H1 (cell line): ENCODE measurements around the gene UGT1A10. TPM values are rescaled to one million over a fixed set of nuclear protein-coding genes. Genes with fewer than 3 reads are reported as not detected.

Source experiments
- CTCF ChIA-PET: fragments of 300-600 bp; sonication (Branson Sonifier 250); formaldehyde crosslinking; loops from one replicate; lab custom pipeline; 2021; ENCODE audit not compliant: partially characterized antibody; lab: Charles Lee
- POLR2A ChIA-PET: fragments of 300-600 bp; sonication (Branson Sonifier 250); formaldehyde crosslinking; loops from one replicate; lab custom pipeline; 2021; ENCODE audit warnings: inconsistent platforms; ENCODE audit not compliant: partially characterized antibody; lab: Charles Lee
- DNase-seq, 2 experiments: peaks; one replicate each; pipeline versions ENCODE4 v3.0.0 to v3.0.0-alpha.2; 2010 to 2022; ENCODE audit warnings: low spot score in 2 of 2, low read depth in 1 of 2, mixed read lengths in 1 of 2
- FAIRE-seq: peaks from 2 replicates; lab custom pipeline; 2011; peaks lifted over from hg19 to GRCh38; lab: Jason Lieb, UNC
- H2AFZ ChIP-seq: 2 replicates; pipeline ENCODE4 v1.8.1; 2012; ENCODE audit warnings: low read length, inconsistent platforms
- H2AK5ac ChIP-seq: 2 replicates; pipeline ENCODE4 v1.6.1; 2013; ENCODE audit warnings: low read depth, low read length
- H2BK120ac ChIP-seq: replicated peaks from 2 replicates; pipeline ENCODE3; 2013; ENCODE audit warnings: low read depth, low read length, inconsistent platforms
- H2BK12ac ChIP-seq: 2 replicates; pipeline ENCODE4 v1.6.1; 2013; ENCODE audit warnings: low read depth, low read length
- H2BK15ac ChIP-seq: 2 replicates; pipeline ENCODE4 v1.6.1; 2013; ENCODE audit warnings: low read length
- H2BK20ac ChIP-seq: 2 replicates; pipeline ENCODE4 v1.6.1; 2013; ENCODE audit warnings: low read length
- H2BK5ac ChIP-seq: 2 replicates; pipeline ENCODE4 v1.6.1; 2013; ENCODE audit warnings: low read depth, low read length
- H3K14ac ChIP-seq: 2 replicates; pipeline ENCODE4 v1.6.1; 2013; ENCODE audit warnings: inconsistent platforms; ENCODE audit not compliant: insufficient read length
- H3K18ac ChIP-seq: 2 replicates; pipeline ENCODE4 v1.6.1; 2013; ENCODE audit warnings: low read length; ENCODE audit errors: extremely low read depth
- H3K23ac ChIP-seq: 2 replicates; pipeline ENCODE4 v1.6.1; 2013; ENCODE audit warnings: inconsistent platforms; ENCODE audit not compliant: insufficient read length
- H3K23me2 ChIP-seq: 2 replicates; pipeline ENCODE4 v1.6.1; 2013; ENCODE audit warnings: low read depth, low read length
- H3K27ac ChIP-seq: 2 replicates; pipeline ENCODE4 v1.6.1; 2011; ENCODE audit warnings: low read depth, low read length, inconsistent platforms
- H3K27me3 ChIP-seq, 4 experiments: replicated peaks in 1 of 4; 1 replicate in 1 of 4; 2 replicates in 3 of 4; pipeline versions ENCODE4 v1.6.1 to v1.8.1; 2011 to 2013; ENCODE audit warnings: low read length in 3 of 4, mild to moderate bottlenecking in 3 of 4, inconsistent platforms in 2 of 4, mixed read lengths in 2 of 4, moderate library complexity in 1 of 4; ENCODE audit not compliant: control insufficient read depth in 3 of 4, insufficient read depth in 3 of 4; ENCODE audit errors: extremely low read depth in 1 of 4
- H3K36me3 ChIP-seq, 4 experiments: 2 replicates each; pipeline versions ENCODE4 v1.6.1 to v1.8.1; 2011 to 2013; ENCODE audit warnings: mild to moderate bottlenecking in 4 of 4, low read length in 3 of 4, moderate library complexity in 2 of 4, control low read depth in 1 of 4, inconsistent platforms in 1 of 4; ENCODE audit not compliant: insufficient read depth in 4 of 4, control insufficient read depth in 2 of 4
- H3K4ac ChIP-seq: replicated peaks from 2 replicates; pipeline ENCODE3; 2013; ENCODE audit warnings: low read length, low read depth, mixed read lengths, inconsistent platforms; ENCODE audit not compliant: insufficient read length
- H3K4me1 ChIP-seq, 4 experiments: replicated peaks in 1 of 4; 1 replicate in 1 of 4; 2 replicates in 3 of 4; pipeline versions ENCODE4 v1.6.1 to v1.8.1; 2011 to 2013; ENCODE audit warnings: low read length in 3 of 4, inconsistent platforms in 2 of 4, mixed read lengths in 1 of 4; ENCODE audit not compliant: insufficient read depth in 4 of 4, control insufficient read depth in 3 of 4
- H3K4me2 ChIP-seq, 2 experiments: 2 replicates each; pipeline versions ENCODE4 v1.6.1 to v1.8.1; 2011 to 2013; ENCODE audit warnings: low read depth in 2 of 2, low read length in 2 of 2, control low read depth in 1 of 2, inconsistent platforms in 1 of 2, mild to moderate bottlenecking in 1 of 2; ENCODE audit not compliant: insufficient read depth in 1 of 2
- H3K4me3 ChIP-seq, 4 experiments: fragments of 200-600, 300-600 bp in 1 of 4; sonication (generic), shearing (Covaris generic), sonication (Bioruptor Twin) in 1 of 4; 2 replicates each; pipeline versions ENCODE4 v1.5.1 to v1.8.1; 2011 to 2016; ENCODE audit warnings: low read length in 4 of 4, low read depth in 3 of 4, control low read depth in 2 of 4, inconsistent platforms in 2 of 4, mild to moderate bottlenecking in 2 of 4, mixed read lengths in 1 of 4, moderate library complexity in 1 of 4; ENCODE audit not compliant: insufficient read depth in 2 of 4; ENCODE audit errors: extremely low read depth in 1 of 4
- H3K56ac ChIP-seq: replicated peaks from 2 replicates; pipeline ENCODE3; 2013; ENCODE audit warnings: low read depth, mild to moderate bottlenecking, mixed read lengths, low read length, inconsistent platforms; ENCODE audit not compliant: insufficient read length
- H3K79me1 ChIP-seq: 2 replicates; pipeline ENCODE4 v1.6.1; 2013; ENCODE audit warnings: low read depth, low read length, control low read depth
- H3K79me2 ChIP-seq, 2 experiments: 2 replicates each; pipeline versions ENCODE4 v1.6.1 to v1.8.1; 2012 to 2013; ENCODE audit warnings: low read length in 2 of 2, mild to moderate bottlenecking in 2 of 2, inconsistent platforms in 1 of 2; ENCODE audit not compliant: insufficient read depth in 2 of 2, control insufficient read depth in 1 of 2
- H3K9ac ChIP-seq, 4 experiments: replicated peaks in 1 of 4; 1 replicate in 1 of 4; 2 replicates in 3 of 4; pipeline versions ENCODE4 v1.6.1 to v1.8.1; 2011 to 2013; ENCODE audit warnings: low read depth in 3 of 4, low read length in 3 of 4, control low read depth in 2 of 4, mild to moderate bottlenecking in 2 of 4, moderate library complexity in 2 of 4, inconsistent platforms in 1 of 4; ENCODE audit errors: extremely low read depth in 1 of 4
- H3K9me3 ChIP-seq, 2 experiments: 2 replicates each; pipeline versions ENCODE4 v1.6.1 to v1.8.1; 2012 to 2013; ENCODE audit warnings: mild to moderate bottlenecking in 2 of 2, moderate library complexity in 2 of 2, control low read depth in 1 of 2, inconsistent platforms in 1 of 2, low read depth in 1 of 2, low read length in 1 of 2, mixed read lengths in 1 of 2; ENCODE audit not compliant: insufficient read depth in 2 of 2
- H4K20me1 ChIP-seq, 2 experiments: replicated peaks in 1 of 2; 2 replicates each; pipeline versions ENCODE3 to v1.8.1; 2011 to 2013; ENCODE audit warnings: inconsistent platforms in 2 of 2, low read length in 2 of 2, mild to moderate bottlenecking in 1 of 2; ENCODE audit not compliant: insufficient read depth in 2 of 2, control insufficient read depth in 1 of 2
- H4K5ac ChIP-seq: 2 replicates; pipeline ENCODE4 v1.6.1; 2013; ENCODE audit warnings: low read length, low read depth, mixed read lengths, inconsistent platforms; ENCODE audit not compliant: insufficient read length
- H4K8ac ChIP-seq: 2 replicates; pipeline ENCODE4 v1.8.0; 2013; ENCODE audit warnings: mild to moderate bottlenecking, moderate library complexity, low read length, inconsistent platforms; ENCODE audit not compliant: insufficient read depth; ENCODE audit errors: extremely low read depth
- H4K91ac ChIP-seq: replicated peaks from 2 replicates; pipeline ENCODE3; 2013; ENCODE audit warnings: low read length, mixed read lengths, inconsistent platforms; ENCODE audit not compliant: insufficient read length
- CTCF ChIP-seq, 3 experiments: IDR thresholded peaks; 1 replicate in 2 of 3; 2 replicates in 1 of 3; pipeline versions ENCODE4 v1.5.1 to v1.6.1; 2011; ENCODE audit warnings: low read length in 3 of 3, mild to moderate bottlenecking in 3 of 3, inconsistent platforms in 2 of 3, low read depth in 1 of 3, moderate library complexity in 1 of 3; ENCODE audit not compliant: insufficient read depth in 1 of 3; ENCODE audit errors: control extremely low read depth in 1 of 3
- HDAC6 ChIP-seq: IDR thresholded peaks from one replicate; pipeline ENCODE4 v1.7.1; 2012; ENCODE audit warnings: low read depth, mild to moderate bottlenecking, inconsistent platforms, low read length, moderate library complexity
- whole genome bisulfite sequencing, 2 experiments: shearing (Covaris generic) in 1 of 2; methylation state at CpG; one replicate each; pipeline versions ENCODE4 v1.1.6 to v1.1.7; 2013 to 2015; ENCODE audit warnings: low lambda C conversion rate in 2 of 2, mixed read lengths in 2 of 2, inconsistent platforms in 1 of 2, low coverage in 1 of 2, missing lambda C conversion rate in 1 of 2; ENCODE audit not compliant: insufficient replicate concordance in 2 of 2, insufficient coverage in 1 of 2, insufficient read length in 1 of 2; ENCODE audit errors: extremely low coverage in 1 of 2, missing lambda C conversion rate in 1 of 2; 5-methylcytosine and 5-hydroxymethylcytosine counted together
- polyA plus RNA-seq, 7 experiments: library from polyadenylated mRNA; depleted of rRNA in 3 of 7; stranded (reverse) in 5 of 7; unstranded in 2 of 7; fragments of >200 nt in 5 of 7; fragments of 200-250 nt in 2 of 7; gene quantifications; 1 replicate in 5 of 7; 2 replicates in 1 of 7; 4 replicates in 1 of 7; pipeline versions ENCODE4 v1.2.1 to v1.2.3, GENCODE V29; 2011 to 2013; ENCODE audit warnings: missing spikeins in 2 of 7, mixed read lengths in 2 of 7
- total RNA-seq: library from RNA; stranded (reverse); fragmentation: NEBNext Ultra II Directional; extraction: Animal tissue kit (Norgen Biotek cat#: 25700); gene quantifications from 2 replicates; pipeline ENCODE4 v1.2.1, GENCODE V29; 2021

The UGT1A10 gene
- total and polyA plus RNA-seq, 2 of the 8 experiments (the other 6 are each of a cell fraction or from before 2014, with no cell fraction given): not detected

GRCh38 chr2:233712611-233713261 lies 76.5 kb downstream of the UGT1A10 start, which contains the start of gene UGT1A5:
Gene UGT1A5, plus strand, starts transcription at chr2:233712907. Its CDS starts 85 bp downstream, at chr2:233712992.
- Histone ChIP-seq H3K79me1 (no peaks in the 10 kb centered on the region), H4K91ac (no peak within 1 kb of the TSS), H3K23ac (no peak within 1 kb of the TSS), H2BK20ac (no peak within 1 kb of the TSS), H3K27ac (no peak within 1 kb of the TSS), H2BK12ac (no peak within 1 kb of the TSS), H3K4ac (no peak within 1 kb of the TSS), H2AK5ac (no peak within 1 kb of the TSS), H3K23me2 (no peaks in the 10 kb centered on the region), H4K8ac (no peak within 1 kb of the TSS), H2BK5ac (no peak within 1 kb of the TSS), H3K27me3 (peaks cover 0 to 1% (median 0%) of the 10 kb centered on the region in 4 experiments; a peak in 1 of 7 replicates), H3K9ac (no peak within 1 kb of the TSS), H3K36me3 (no peaks in the 10 kb centered on the region), H3K4me2 (no peak within 1 kb of the TSS), H3K18ac (no peak within 1 kb of the TSS), H4K5ac (no peak within 1 kb of the TSS), H4K20me1 (no peaks in the 10 kb centered on the region), H3K4me1 (no peaks in the 10 kb centered on the region), H3K14ac (no peak within 1 kb of the TSS), H2BK120ac (no peak within 1 kb of the TSS), H2AFZ (peak within 1 kb of the TSS; percentile 94; the same call in 1 of the 2 replicates), H3K9me3 (no peaks in the 10 kb centered on the region), H3K79me2 (no peaks in the 10 kb centered on the region), H3K56ac (no peak within 1 kb of the TSS), H2BK15ac (no peak within 1 kb of the TSS), H3K4me3 (no peak within 1 kb of the TSS)
- no peak for DNase-seq
- POLR2A ChIA-PET: no interaction called here
- CTCF ChIA-PET: interaction anchor here (0.6 to 3.2 kb wide), 10 partner anchors 14 to 1243 kb away, joined by 3 to 19 read pairs (median 6); no protein-coding TSS in a partner anchor
- no peak for FAIRE-seq
- no peak for TF ChIP-seq HDAC6
- no peak for TF ChIP-seq CTCF (IDR thresholded peaks at IDR 0.05; ENCODE audit: control extremely low read depth in 1 of 3, insufficient read depth in 1 of 3, low read depth in 1 of 3, low read length in 3 of 3)
- WGBS, 2 experiments: 90% methylated on average over 14 of the region's 14 CpGs; no CpG with 5 or more reads in 1 of the 2 experiments
